Activated T-cell treated with anti-CD3 and anti-CD28 coated beads, Interleukin-2, amount 50 U/mL, for 48 hours (primary cell): ENCODE data around the gene LCE3A.
A peak's percentile ranks its signal among the peaks of the same experiment; 100 is the strongest.
"Not testable (repeated sequence)": the region's sequence is repeated elsewhere in the genome, so short reads cannot be mapped to it uniquely, and the experiment has no call there.

ENCODE experiments used
- DNase-seq, 2 experiments: peaks; one replicate each; pipeline ENCODE4 v3.0.0-alpha.2; 2020

Gene LCE3A

GRCh38 chr1:152622803-152623202 is at the start of gene LCE3A:
TSS of gene LCE3A (minus strand) at chr1:152623103. CDS start at chr1:152623103, 0 bp downstream.
- peak; percentile 17 to 20 for DNase-seq

DNA sequence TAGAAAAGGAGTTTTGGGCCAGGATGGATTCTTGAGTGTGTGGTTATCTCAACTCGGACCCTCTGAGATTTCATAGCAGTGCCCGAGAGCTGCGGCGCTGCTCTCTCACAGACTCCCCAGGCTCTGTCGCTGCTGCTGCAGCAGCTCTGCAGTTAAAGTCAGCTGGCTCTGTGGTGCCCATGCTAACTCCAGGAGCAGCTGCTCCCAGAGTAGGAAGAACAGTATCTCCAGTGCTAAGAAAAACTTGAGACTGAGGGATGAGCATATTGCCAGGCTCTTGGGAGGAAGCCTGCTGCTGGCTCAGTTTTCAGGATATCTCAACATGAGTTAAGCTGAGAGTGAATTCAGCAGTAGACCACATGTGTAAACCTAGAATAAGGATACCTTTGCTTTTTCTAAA is 44.7 kb upstream of the LCE3A start:
- no peak for DNase-seq

DNA sequence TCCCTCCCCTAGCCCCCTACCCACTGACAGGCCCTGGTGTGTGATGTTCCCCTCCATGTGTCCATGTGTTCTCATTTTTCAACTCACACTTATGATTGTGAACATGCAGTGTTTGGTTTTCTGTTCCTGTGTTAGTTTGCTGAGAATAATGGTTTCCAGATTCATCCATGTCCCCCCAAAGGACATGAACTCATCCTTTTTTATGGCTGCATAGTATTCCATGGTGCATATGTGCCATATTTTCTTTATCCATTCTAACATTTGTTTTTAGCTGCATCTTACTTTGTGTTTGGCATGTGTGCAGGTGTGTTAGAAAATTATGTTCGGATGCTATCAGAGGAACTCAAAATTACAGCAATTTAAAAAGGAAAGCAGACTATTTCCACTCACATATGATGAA is 43.3 kb upstream of the LCE3A start:
- DNase-seq = not testable (repeated sequence)

- DNase-seq = no peak
Measured at GRCh38 chr1:152663098-152663497, 40.2 kb upstream of the LCE3A start, which contains the start of gene LCE2D. TSS of gene LCE2D (plus strand) at chr1:152663380. CDS start at chr1:152664106, 726 bp downstream.

- no peak for DNase-seq
Measured at GRCh38 chr1:152658649-152659048, 35.7 kb upstream of the LCE3A start.

DNA sequence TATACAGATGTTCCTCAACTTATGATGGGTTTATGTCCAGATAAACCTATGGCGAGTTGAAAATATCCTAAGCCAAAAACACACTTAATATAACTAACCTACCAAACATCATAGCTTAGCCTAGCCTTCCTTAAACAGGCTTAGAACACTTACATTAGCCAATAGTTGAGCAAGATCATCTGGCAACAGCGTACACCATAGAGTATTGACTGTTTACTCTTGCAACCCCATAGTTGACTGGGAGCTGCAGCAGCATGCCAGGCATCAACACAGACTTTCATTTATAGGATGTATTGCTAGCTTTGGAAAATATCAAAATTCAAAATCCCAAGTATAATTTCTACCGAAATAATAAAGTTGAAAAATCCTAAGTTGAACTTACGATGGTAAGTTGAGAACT is 34.8 kb upstream of the LCE3A start:
- DNase-seq = no peak

GRCh38 chr1:152656459-152656858 is 33.6 kb upstream of the LCE3A start:
- DNase-seq = no peak

GRCh38 chr1:152654110-152654509 is 31.2 kb upstream of the LCE3A start:
- DNase-seq = peak; percentile 63 to 67

DNA sequence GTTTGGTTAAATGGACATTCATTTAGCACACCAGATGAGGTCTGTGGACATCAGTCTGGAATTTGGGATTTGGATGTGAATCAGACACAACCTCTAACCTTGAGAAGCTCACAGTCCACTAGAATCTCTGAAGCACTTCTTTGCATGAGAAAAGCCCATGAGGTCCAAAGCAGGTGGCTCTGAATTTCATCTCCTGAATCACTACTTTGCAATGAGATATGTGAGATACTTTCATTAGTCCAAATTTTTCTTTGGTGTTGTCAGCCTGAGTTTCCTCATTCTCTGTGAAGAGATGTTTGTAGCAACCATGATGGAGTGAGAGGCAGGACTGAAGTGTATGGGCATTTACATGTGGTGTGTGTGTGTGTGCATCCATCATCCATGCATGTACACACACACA is 23.8 kb upstream of the LCE3A start:
- no peak for DNase-seq

DNA sequence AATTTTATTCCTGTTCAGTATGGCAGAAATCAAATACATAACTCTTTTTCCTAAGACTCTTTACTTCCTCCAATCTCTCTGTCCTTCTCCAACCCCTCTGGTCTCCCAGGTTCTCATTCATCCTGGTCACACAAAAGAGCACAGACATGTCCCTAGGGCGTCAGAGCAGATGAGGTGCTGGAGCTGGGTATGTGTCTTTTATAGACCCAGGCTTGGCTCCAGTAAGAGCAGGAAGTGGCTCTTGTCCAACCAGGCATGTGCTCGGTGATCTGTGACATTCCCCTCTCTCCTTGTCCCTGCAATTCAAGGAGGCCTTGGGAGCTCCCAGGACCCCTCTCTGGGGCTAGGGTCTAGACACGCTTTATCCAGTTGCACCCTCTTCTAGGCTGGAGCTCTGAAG is 22.2 kb upstream of the LCE3A start:
- DNase-seq = no peak

DNA sequence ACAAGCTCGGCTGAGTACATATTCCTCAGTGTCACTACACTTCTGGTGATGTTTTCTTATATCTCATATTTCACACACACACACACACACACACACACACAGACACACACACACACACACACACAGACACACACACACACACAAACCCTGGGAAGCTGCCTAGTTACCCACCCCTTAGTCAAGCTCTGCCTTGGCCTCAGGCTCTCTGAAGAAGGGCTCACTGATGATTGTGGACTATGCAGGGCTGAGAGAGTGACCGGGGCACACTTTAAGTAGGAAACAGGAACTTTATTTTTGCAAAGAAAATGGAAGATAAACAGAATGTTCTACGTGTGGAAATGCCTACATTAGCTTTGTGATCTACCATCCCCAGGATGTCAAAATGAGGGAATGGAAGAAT is 21.0 kb upstream of the LCE3A start:
- no peak for DNase-seq

DNA sequence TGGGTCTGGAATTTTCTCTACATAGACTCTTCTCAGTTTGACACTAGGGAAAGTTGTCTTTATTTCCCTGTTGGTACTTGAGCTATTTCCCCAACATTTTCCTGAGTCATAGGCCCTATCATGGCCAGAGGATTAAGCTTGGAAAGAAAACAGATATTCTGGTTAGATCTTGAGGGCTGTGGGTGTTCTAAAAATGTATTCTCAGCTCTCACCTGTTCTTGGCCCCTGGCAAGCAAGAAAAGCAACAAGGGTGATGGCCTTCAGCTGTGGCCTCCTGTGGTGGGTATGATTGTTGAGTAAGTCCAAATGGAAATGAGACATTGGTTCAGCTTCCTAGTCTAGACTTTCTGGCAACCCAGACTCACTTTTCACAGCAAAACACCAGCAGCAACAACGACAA is 17.4 kb upstream of the LCE3A start:
- no peak for DNase-seq

GRCh38 chr1:152630596-152630995 is 7.7 kb upstream of the LCE3A start:
- no peak for DNase-seq

DNA sequence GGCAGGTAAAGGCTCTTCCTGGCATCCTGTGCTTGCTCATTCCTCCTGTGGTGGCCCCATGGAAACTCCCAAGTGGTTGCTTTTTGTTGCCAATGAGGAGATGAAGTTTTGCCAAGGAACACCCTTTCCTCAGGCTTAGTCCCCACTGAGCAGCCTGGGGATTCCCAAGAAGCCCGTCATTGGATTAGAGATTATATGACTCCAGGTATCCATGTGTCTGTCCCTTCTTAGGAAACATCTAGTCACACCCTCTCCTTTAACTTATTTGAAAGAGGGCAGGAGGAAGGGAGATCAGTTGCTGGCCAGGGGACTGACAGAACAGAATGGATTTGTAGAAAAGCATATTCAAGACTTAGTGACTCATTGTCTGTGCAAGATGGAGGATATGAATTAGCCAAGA is 3.8 kb upstream of the LCE3A start:
- DNase-seq = no peak

DNA sequence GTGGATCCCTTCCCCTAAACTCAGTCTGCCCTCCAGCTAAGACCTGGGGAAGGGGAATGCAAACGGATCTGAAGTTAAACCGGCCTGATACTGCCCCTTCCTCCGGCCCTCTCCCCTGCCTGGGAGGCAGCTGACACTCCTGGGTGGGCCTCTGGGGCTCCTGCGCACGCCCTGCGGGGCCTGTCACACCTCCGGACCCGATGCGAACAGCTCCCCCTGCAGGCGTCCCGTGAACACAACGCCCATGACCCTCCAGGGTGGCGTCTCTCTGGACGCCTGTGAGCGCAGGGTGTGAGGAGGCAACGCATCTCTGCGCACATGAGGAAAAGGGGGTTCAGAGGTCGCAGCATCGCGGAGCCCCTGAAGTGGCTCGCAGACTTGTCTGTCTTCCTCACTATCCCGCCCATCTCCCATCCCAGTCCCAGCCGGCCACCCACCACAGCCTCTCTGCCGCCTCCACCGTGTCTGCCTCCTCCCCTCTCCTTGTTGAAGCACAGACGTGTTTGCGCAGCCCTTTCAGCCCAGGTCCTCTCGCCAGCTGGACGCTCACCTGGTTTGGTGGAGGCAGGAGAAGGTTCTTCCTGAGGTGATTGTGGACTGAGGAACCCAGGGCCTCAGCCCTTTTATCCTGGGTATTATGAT is 421 bp upstream of the LCE3A start:
- DNase-seq = peak; percentile 46 to 59

GRCh38 chr1:152621993-152622392 is 910 bp downstream of the LCE3A start:
- DNase-seq = no peak

- DNase-seq = no peak
Measured at GRCh38 chr1:152613511-152613910, 9.4 kb downstream of the LCE3A start, which contains the start of gene LCE3B. TSS of gene LCE3B (plus strand) at chr1:152613811. CDS start at chr1:152613811, 0 bp downstream.

DNA sequence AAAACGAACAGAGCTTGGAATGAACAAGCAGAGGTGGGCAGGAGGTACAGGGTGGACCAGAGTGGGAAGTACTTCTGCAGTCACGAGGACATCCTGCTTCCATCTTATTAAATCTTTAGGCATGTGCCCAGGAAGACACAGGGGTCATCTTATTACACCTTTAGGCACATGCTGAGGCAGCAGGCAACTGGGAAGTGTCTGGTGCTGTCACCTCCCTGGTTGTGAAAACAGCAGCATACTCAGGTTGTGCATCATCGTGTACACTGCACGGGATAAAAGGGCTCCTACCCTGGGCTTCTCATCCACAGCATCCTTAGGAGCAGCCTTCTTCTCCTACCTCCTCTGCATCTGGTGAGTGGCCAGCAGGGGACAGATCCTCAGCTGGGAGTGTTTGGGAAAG is 23.0 kb downstream of the LCE3A start, which contains the start of gene LCE3C:
Gene LCE3C (plus strand): TSS at position 301 of the 400 bp plus-strand sequence. CDS start 498 bp downstream, outside the sequence.
- DNase-seq = no peak

DNA sequence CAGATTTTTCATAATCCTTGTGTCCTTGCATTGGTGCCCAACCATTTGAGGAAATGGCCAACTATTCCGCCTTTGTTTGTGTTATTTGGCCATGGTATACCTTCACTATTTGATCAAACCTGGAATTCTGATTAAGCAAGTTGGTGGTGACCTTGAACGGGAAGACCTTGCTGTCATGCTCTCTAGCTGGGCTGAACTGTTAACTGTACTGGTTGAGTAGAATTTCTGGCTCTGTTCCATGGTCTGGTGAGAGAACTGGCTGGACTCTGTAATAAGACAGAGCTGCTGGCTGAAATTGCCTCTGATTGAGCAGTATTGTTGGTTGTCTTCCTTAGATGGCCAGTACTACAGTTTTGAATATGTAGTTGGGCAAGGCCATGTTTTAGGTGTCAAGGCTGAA is 25.9 kb downstream of the LCE3A start:
- no peak for DNase-seq

DNA sequence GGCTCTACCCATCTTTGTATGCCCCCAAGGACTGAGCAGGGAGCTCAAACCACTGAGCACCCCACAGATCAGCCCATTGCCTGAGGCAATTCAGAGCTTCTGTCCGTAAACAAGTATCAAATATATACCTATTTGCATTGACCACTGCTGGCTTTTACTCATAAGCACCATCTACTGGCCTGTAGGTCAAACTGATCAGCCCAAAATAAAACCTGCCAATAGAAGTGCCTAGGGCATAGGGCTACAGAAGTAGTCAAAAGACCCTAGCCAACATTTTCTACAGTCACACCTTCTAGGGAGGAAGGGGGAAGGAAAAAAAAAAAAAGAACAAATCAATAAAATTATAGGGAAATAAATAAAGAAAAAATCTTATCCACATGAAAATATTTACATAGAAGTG is 37.3 kb downstream of the LCE3A start:
- no peak for DNase-seq

DNA sequence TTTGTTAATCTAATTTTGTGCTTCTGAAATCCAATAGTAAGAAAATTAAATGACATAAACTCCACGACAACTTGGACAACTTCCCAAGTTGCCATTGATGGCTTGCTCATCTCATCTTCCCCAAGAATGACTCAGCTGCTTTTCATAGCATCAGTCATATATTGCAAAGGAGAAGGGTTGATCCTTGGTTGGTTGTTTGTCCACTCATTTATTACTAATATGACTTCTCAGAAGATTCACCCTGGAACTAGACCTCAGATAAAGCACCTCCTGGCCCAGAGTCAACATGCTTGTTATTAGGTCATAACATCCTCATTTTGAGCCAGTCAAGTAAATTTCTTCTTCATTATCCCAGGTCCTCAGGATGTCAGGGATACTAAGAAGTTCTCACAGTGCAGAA is 40.3 kb downstream of the LCE3A start:
- DNase-seq = no peak

DNA sequence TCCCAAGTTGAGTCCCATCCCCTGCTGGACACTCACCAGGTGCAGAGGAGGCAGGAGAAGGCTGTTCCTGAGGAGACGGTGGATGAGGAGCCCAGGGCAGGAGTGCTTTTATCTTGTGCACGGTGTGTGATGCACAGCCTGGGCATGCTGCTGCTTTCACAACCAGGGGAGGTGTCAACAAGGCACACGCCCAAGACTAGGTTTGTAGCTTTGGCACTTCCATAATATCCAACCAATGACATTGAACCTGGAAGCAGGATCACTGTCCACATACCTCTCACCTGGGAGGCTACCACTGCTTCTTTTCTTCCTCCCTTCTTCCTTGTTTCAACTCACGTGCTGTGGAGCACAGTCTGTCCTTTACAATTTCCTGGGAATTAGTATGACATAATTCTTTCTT is 42.5 kb downstream of the LCE3A start, which contains the start of gene LCE3D:
Gene LCE3D (minus strand): TSS at position 84 of the 400 bp plus-strand sequence. CDS start 580 bp downstream, outside the sequence.
- DNase-seq = no peak

DNA sequence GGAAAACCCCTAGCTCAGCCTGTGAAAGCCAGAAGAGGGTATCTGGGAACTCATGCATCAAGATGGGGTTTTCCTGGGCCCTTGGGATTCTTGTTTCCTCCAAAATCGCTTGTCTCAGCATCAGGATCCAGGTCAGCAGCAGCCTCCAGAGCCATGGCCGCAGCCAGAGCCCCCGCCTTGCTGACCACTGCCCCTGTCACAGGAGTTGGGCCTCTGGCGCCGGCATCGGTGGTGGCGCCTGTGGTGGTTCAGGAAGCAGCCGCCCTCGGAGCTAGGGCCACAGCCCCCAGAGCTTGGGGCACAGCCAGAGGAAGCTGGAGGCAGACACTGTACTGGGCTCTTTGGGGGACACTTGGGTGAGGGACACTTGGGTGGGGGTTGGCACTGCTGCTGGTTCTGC is 43.4 kb downstream of the LCE3A start:
- DNase-seq = not testable (repeated sequence)

GRCh38 chr1:152577168-152577567 is 45.7 kb downstream of the LCE3A start:
- peak in 1 of 2 experiments; percentile 34 for DNase-seq
